Measurements from ENCODE around the gene ZC3H14.

ZC3H14 gene

GRCh38 chr14:88611878-88612277 lies 49.0 kb downstream of the ZC3H14 start:
- DNase-seq (ENCODE audit: low spot score), result no peak

- DNase-seq (ENCODE audit: low spot score), result no peak
Observed at GRCh38 chr14:88612981-88613380, 50.1 kb downstream of the ZC3H14 start.

- DNase-seq (ENCODE audit: low spot score), result no peak
Observed at GRCh38 chr14:88613552-88614010, 50.7 kb downstream of the ZC3H14 start.

- no peak for DNase-seq (ENCODE audit: low spot score)
Observed at GRCh38 chr14:88614218-88614907, 51.5 kb downstream of the ZC3H14 start.

GRCh38 chr14:88616697-88617096 lies 53.9 kb downstream of the ZC3H14 start:
- no peak for DNase-seq (ENCODE audit: low spot score)

GRCh38 chr14:88617479-88617878 lies 54.6 kb downstream of the ZC3H14 start:
- no peak for DNase-seq (ENCODE audit: low spot score)

- peak; percentile 11 for DNase-seq (ENCODE audit: low spot score)
Observed at GRCh38 chr14:88618476-88618875, 55.6 kb downstream of the ZC3H14 start.

- DNase-seq (ENCODE audit: low spot score), result no peak
Observed at GRCh38 chr14:88621100-88621499, 58.3 kb downstream of the ZC3H14 start.

GRCh38 chr14:88625671-88626070 lies 62.8 kb downstream of the ZC3H14 start:
- no peak for DNase-seq (ENCODE audit: low spot score)

- no peak for DNase-seq (ENCODE audit: low spot score)
Observed at GRCh38 chr14:88628033-88628432, 65.2 kb downstream of the ZC3H14 start.

GRCh38 chr14:88628462-88628861 lies 65.6 kb downstream of the ZC3H14 start:
- DNase-seq (ENCODE audit: low spot score), result no peak

GRCh38 chr14:88630565-88630964 lies 67.7 kb downstream of the ZC3H14 start:
- no peak for DNase-seq (ENCODE audit: low spot score)

GRCh38 chr14:88631091-88631490 lies 68.3 kb downstream of the ZC3H14 start:
- no peak for DNase-seq (ENCODE audit: low spot score)

GRCh38 chr14:88632512-88632911 lies 69.7 kb downstream of the ZC3H14 start:
- DNase-seq (ENCODE audit: low spot score), result no peak

- no peak for DNase-seq (ENCODE audit: low spot score)
Observed at GRCh38 chr14:88639221-88639620, 76.4 kb downstream of the ZC3H14 start.

- DNase-seq (ENCODE audit: low spot score), result no peak
Observed at GRCh38 chr14:88660056-88660455, 97.2 kb downstream of the ZC3H14 start.

- peak; percentile 80 for DNase-seq (ENCODE audit: low spot score)
Observed at GRCh38 chr14:88667555-88668273, 104.9 kb downstream of the ZC3H14 start.

- no peak for DNase-seq (ENCODE audit: low spot score)
Observed at GRCh38 chr14:88668448-88669116, 105.7 kb downstream of the ZC3H14 start.

- DNase-seq (ENCODE audit: low spot score), result no peak
Observed at GRCh38 chr14:88669346-88669745, 106.5 kb downstream of the ZC3H14 start.

All from iPS-NIHi11 (cell line).